ENCODE data around the gene IL36G. TPM values are rescaled to one million over a fixed set of nuclear protein-coding genes. Genes with fewer than 3 reads are reported as not detected.

The IL36G gene
- total RNA-seq, 4 donors from 2014 or later = not detected

GRCh38 chr2:113028112-113028511 lies 50.3 kb downstream of the IL36G start:
- DNase-seq (ENCODE audit: low spot score) (no peak), ATAC-seq (ENCODE audit: low FRiP score) (no peak)
- TF ChIP-seq CTCF (IDR thresholded peaks at IDR 0.05) = no peak

- no peak for TF ChIP-seq CTCF (IDR thresholded peaks at IDR 0.05)
- ATAC-seq (ENCODE audit: low FRiP score) (no peak), DNase-seq (ENCODE audit: low spot score) (no peak)
Observed at GRCh38 chr2:113032737-113033136, 54.9 kb downstream of the IL36G start.

DNA sequence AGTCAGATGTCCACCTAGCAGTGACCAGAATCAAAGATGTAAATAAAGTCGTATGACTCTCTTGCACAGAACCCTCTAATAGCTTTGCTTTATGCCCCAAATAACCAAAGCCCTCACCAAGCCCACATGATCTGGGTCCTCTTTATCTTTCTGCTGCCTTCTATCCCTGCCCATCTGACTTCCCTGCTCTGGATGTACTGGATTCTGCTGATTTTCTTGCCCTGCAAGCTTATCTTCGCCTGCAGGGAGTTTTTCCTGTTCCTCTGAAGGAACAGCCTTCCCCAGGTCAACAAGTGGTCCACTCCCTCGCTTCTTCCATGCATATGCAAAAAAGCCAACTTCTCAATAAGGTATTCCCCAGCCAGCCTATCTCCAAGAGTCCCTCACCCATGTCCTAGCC lies 56.2 kb downstream of the IL36G start:
- DNase-seq (ENCODE audit: low spot score) (no peak), ATAC-seq (ENCODE audit: low FRiP score) (no peak)
- TF ChIP-seq CTCF (IDR thresholded peaks at IDR 0.05) = no peak

Small RNA genes lying within 50 kb of the gene (small RNA-seq; reads per million reads assigned to genes)
- gene HMGN2P23 = not detected

Other genes starting within 250 kb of the IL36G start
- 1 to 10 TPM in 1 of 4 donors, under 1 TPM in 2, not detected in 1; 0.13 to 3.8 (median 0.16) TPM for gene CKAP2L, start 213.4 kb upstream of the IL36G start, total RNA-seq
- gene IL1A, start 193.5 kb upstream of the IL36G start, total RNA-seq = 1 to 10 TPM in 1 of 4 donors, under 1 TPM in 1, not detected in 2; 0.24 to 2.2 TPM
- gene IL1B, start 141.2 kb upstream of the IL36G start, total RNA-seq = 10 to 100 TPM in 2 of 4 donors, 1 to 10 TPM in 2; 2.6 to 50.5 (median 7.3) TPM
- not detected for gene IL37, start 66.8 kb upstream of the IL36G start, total RNA-seq
- not detected for gene IL36A, start 27.5 kb downstream of the IL36G start, total RNA-seq
- gene IL36B, start 74.9 kb downstream of the IL36G start, total RNA-seq = not detected
- gene IL36RN, start 81.2 kb downstream of the IL36G start, total RNA-seq = not detected
- not detected for gene IL1F10, start 90.0 kb downstream of the IL36G start, total RNA-seq
- 100 to 1,000 TPM in 1 of 4 donors, 1 to 10 TPM in 3; 4.8 to 114 (median 7.1) TPM for gene IL1RN, start 149.6 kb downstream of the IL36G start, total RNA-seq
- gene PSD4, start 196.0 kb downstream of the IL36G start, total RNA-seq = 10 to 100 TPM in 3 of 4 donors, 1 to 10 TPM in 1; 6.3 to 27.6 (median 13.1) TPM